NB4 (cell line): ENCODE results near the gene PNPO.

ENCODE experiments used
- POLR2A ChIP-seq: IDR thresholded peaks from 2 replicates; pipeline ENCODE4 v1.6.1; 2011; ENCODE audit warnings: mild to moderate bottlenecking; ENCODE audit not compliant: insufficient read length; ENCODE audit errors: extremely low read depth
- TF ChIP-seq, protein P1 (sequence below): IDR thresholded peaks from one replicate; pipeline ENCODE4 v1.5.1; 2012; ENCODE audit warnings: low read depth, low read length

GRCh38 chr17:47962901-47963300, 21.5 kb downstream of the PNPO start:
- TF ChIP-seq POLR2A, result no peak
- TF ChIP-seq, protein P1, sequence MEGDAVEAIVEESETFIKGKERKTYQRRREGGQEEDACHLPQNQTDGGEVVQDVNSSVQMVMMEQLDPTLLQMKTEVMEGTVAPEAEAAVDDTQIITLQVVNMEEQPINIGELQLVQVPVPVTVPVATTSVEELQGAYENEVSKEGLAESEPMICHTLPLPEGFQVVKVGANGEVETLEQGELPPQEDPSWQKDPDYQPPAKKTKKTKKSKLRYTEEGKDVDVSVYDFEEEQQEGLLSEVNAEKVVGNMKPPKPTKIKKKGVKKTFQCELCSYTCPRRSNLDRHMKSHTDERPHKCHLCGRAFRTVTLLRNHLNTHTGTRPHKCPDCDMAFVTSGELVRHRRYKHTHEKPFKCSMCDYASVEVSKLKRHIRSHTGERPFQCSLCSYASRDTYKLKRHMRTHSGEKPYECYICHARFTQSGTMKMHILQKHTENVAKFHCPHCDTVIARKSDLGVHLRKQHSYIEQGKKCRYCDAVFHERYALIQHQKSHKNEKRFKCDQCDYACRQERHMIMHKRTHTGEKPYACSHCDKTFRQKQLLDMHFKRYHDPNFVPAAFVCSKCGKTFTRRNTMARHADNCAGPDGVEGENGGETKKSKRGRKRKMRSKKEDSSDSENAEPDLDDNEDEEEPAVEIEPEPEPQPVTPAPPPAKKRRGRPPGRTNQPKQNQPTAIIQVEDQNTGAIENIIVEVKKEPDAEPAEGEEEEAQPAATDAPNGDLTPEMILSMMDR, result no peak
